K562 (cell line): ENCODE measurements around the gene AGAP1. TPM values are rescaled to one million over a fixed set of nuclear protein-coding genes. Genes with fewer than 3 reads are reported as not detected.

Experiments used
- ATAC-seq: fragments of 200-7000 bp; cut with Tn5 transposase; 3 replicates; pipeline ENCODE4 v1.9.1; 2020; ENCODE audit warnings: moderate library complexity
- BruUV-seq: library from RNA; stranded (reverse); fragments of 400-500 nt; replicated peaks from 2 replicates; lab custom pipeline; 2021; lab: Mats Ljungman, UMichigan
- CTCF ChIA-PET: fragments of 300-600 bp; formaldehyde crosslinking; extraction: SDS; loops from one replicate; lab custom pipeline; 2021; ENCODE audit warnings: low intra/inter-chr PET ratio; lab: Yijun Ruan, JAX
- POLR2A ChIA-PET: fragments of 300-600, 350-650 bp; sonication (Branson Sonifier 250); formaldehyde crosslinking; extraction: SDS; loops from one replicate; lab custom pipeline; 2021; ENCODE audit warnings: antibody characterized with exemption, inconsistent platforms; lab: Yijun Ruan, JAX
- DNase-seq, 4 experiments: peaks; one replicate each; pipeline versions ENCODE4 v3.0.0 to v3.0.0-alpha.2; 2011 to 2018; ENCODE audit warnings: low spot score in 3 of 4, mixed read lengths in 3 of 4; ENCODE audit errors: extremely low read depth in 1 of 4
- FAIRE-seq: peaks from 2 replicates; lab custom pipeline; 2011; peaks lifted over from hg19 to GRCh38; lab: Jason Lieb, UNC
- H2AFZ ChIP-seq: 2 replicates; pipeline ENCODE4 v1.6.0; 2011; ENCODE audit warnings: low read depth, low read length, control low read depth, inconsistent platforms
- H3K27ac ChIP-seq: fragments of 200-600 bp; 3 replicates; pipeline ENCODE4 v1.8.0; 2011; ENCODE audit warnings: low read depth, mild to moderate bottlenecking, control low read depth, inconsistent platforms, low read length, moderate library complexity, mixed read lengths; ENCODE audit errors: extremely low read depth
- H3K27me3 ChIP-seq, 2 experiments: fragments of 300-600 bp in 1 of 2; 2 replicates in 1 of 2; 3 replicates in 1 of 2; pipeline versions ENCODE4 v1.6.0 to v1.8.0; 2011; ENCODE audit warnings: inconsistent platforms in 2 of 2, low read length in 2 of 2, mild to moderate bottlenecking in 1 of 2, mixed read lengths in 1 of 2, moderate library complexity in 1 of 2; ENCODE audit not compliant: control insufficient read depth in 2 of 2, insufficient read depth in 2 of 2
- H3K36me3 ChIP-seq: fragments of 300-600 bp; 3 replicates; pipeline ENCODE4 v1.8.0; 2011; ENCODE audit warnings: mild to moderate bottlenecking, low read length, inconsistent platforms; ENCODE audit not compliant: control insufficient read depth, insufficient read depth
- H3K4me1 ChIP-seq, 2 experiments: fragments of 200-600 bp in 1 of 2; replicated peaks in 1 of 2; 2 replicates in 1 of 2; 3 replicates in 1 of 2; pipeline versions ENCODE4 v1.5.1 to v1.8.0; 2011; ENCODE audit warnings: inconsistent platforms in 2 of 2, low read length in 2 of 2, mild to moderate bottlenecking in 1 of 2, mixed read lengths in 1 of 2, moderate library complexity in 1 of 2; ENCODE audit not compliant: control insufficient read depth in 2 of 2, insufficient read depth in 2 of 2
- H3K4me2 ChIP-seq: 2 replicates; pipeline ENCODE4 v1.6.1; 2011; ENCODE audit warnings: low read length, control low read depth, inconsistent platforms, mixed read lengths; ENCODE audit not compliant: insufficient read depth
- H3K4me3 ChIP-seq: fragments of 200-600 bp; sonication (generic), shearing (Covaris generic); 2 replicates; pipeline ENCODE4 v1.5.1; 2016; ENCODE audit warnings: control low read depth, inconsistent platforms
- H3K79me2 ChIP-seq: fragments of 200-600 bp; 3 replicates; pipeline ENCODE4 v1.8.0; 2011; ENCODE audit warnings: low read length, inconsistent platforms; ENCODE audit not compliant: control insufficient read depth, insufficient read depth
- H3K9ac ChIP-seq, 2 experiments: 2 replicates each; pipeline versions ENCODE4 v1.6.0 to v1.6.1; 2011; ENCODE audit warnings: low read depth in 2 of 2, low read length in 2 of 2, control low read depth in 1 of 2, inconsistent platforms in 1 of 2, mild to moderate bottlenecking in 1 of 2, mixed read lengths in 1 of 2; ENCODE audit not compliant: insufficient read depth in 1 of 2
- H3K9me1 ChIP-seq: one replicate; pipeline ENCODE4 v1.6.0; 2011; ENCODE audit warnings: inconsistent platforms, mild to moderate bottlenecking, low read length, moderate library complexity; ENCODE audit not compliant: control insufficient read depth, insufficient read depth
- H3K9me3 ChIP-seq: replicated peaks from 2 replicates; pipeline ENCODE4 v1.5.1; 2011; ENCODE audit warnings: low read depth, low read length, inconsistent platforms; ENCODE audit not compliant: control insufficient read depth, insufficient read depth
- H4K20me1 ChIP-seq: replicated peaks from 2 replicates; pipeline ENCODE4 v1.6.1; 2011; ENCODE audit warnings: low read length, inconsistent platforms, mixed read lengths; ENCODE audit not compliant: control insufficient read depth, insufficient read depth
- ATF1 ChIP-seq, 2 experiments: fragments of 450-650 bp in 1 of 2; IDR thresholded peaks; 2 replicates each; pipeline ENCODE4 v1.6.1; 2016; ENCODE audit warnings: missing compliant biosample characterization in 1 of 2, missing genetic modification characterization in 1 of 2
- BRF1 ChIP-seq: IDR thresholded peaks from 3 replicates; pipeline ENCODE4 v1.6.1; 2011; ENCODE audit warnings: borderline replicate concordance, mild to moderate bottlenecking; ENCODE audit not compliant: insufficient read length; ENCODE audit errors: extremely low read depth
- KLF10 ChIP-seq: fragments of 250-450 bp; sonication (Bioruptor Pico); IDR thresholded peaks from 2 replicates; pipeline ENCODE4 v1.6.1; 2021; ENCODE audit warnings: matching md5 sums
- NFIX ChIP-seq: fragments of 250-450 bp; sonication (Bioruptor Pico); IDR thresholded peaks from 2 replicates; pipeline ENCODE4 v1.4.0; 2020; ENCODE audit warnings: low read depth, mild to moderate bottlenecking, moderate library complexity
- POLR2A ChIP-seq: fragments of 450-650 bp; conservative IDR thresholded peaks from 2 replicates; pipeline ENCODE4 v1.6.1; 2016
- RBM22 ChIP-seq: fragments of 200-400 bp; formaldehyde crosslinking; IDR thresholded peaks from 2 replicates; pipeline ENCODE4 v1.6.1; 2018; ENCODE audit warnings: low read length, low read depth; ENCODE audit not compliant: poor library complexity, severe bottlenecking
- SMAD2 ChIP-seq: fragments of 150-350 bp; IDR thresholded peaks from 2 replicates; pipeline ENCODE4 v1.6.1; 2014; ENCODE audit warnings: low read depth, mild to moderate bottlenecking, low read length
- ZBED1 ChIP-seq: IDR thresholded peaks from 2 replicates; pipeline ENCODE4 v1.6.1; 2014
- ZFPM2 ChIP-seq: fragments of 250-450 bp; sonication (Bioruptor Pico); IDR thresholded peaks from 2 replicates; pipeline ENCODE4 v1.5.1; 2022; ENCODE audit warnings: mild to moderate bottlenecking
- ZNF175 ChIP-seq: fragments of 200-800 bp; sonication (Bioruptor generic); IDR thresholded peaks from 2 replicates; pipeline ENCODE4 v1.6.1; 2016; ENCODE audit warnings: low read depth, mild to moderate bottlenecking, missing genetic modification characterization, missing compliant biosample characterization
- ZNF41 ChIP-seq: fragments of 250-450 bp; sonication (Bioruptor Pico); conservative IDR thresholded peaks from 2 replicates; pipeline ENCODE4 v1.4.0; 2020; ENCODE audit warnings: mild to moderate bottlenecking
- ZNF431 ChIP-seq: sonication (generic); formaldehyde crosslinking; IDR thresholded peaks from 2 replicates; pipeline ENCODE4 v1.8.0; 2022; ENCODE audit warnings: mild to moderate bottlenecking, missing genetic modification reagents
- ZNF551 ChIP-seq: fragments of 250-450 bp; sonication (Bioruptor Pico); IDR thresholded peaks from 2 replicates; pipeline ENCODE4 v1.5.0; 2021; ENCODE audit warnings: mild to moderate bottlenecking, moderate library complexity
- WGBS: fragments of 100-300 bp; shearing (Covaris generic); methylation state at CpG from one replicate; pipeline ENCODE4 v1.1.6; 2016; ENCODE audit warnings: low coverage, mixed read lengths; ENCODE audit not compliant: insufficient coverage; ENCODE audit errors: missing lambda C conversion rate; 5-methylcytosine and 5-hydroxymethylcytosine counted together
- in situ Hi-C: fragments of 300-500 bp; cut with MboI; formaldehyde crosslinking; loops from 4 replicates; pipeline ENCODE4 v1.15.0; 2018; ENCODE audit warnings: inconsistent platforms, mixed read lengths
- intact Hi-C: fragments of 100-400 bp; cut with micrococcal nuclease; formaldehyde crosslinking; loops from 2 replicates; pipeline ENCODE4 v1.14.2; 2022
- polyA plus RNA-seq, 8 experiments: library from polyadenylated mRNA; depleted of rRNA in 4 of 8; stranded (reverse) in 5 of 8; unstranded in 3 of 8; fragments of >200 nt; fragmentation: Nextera tagmentation in 2 of 8; fragmentation: Illumina TruSeq in 1 of 8; extraction: Ambion mirVana in 2 of 8; extraction: Trizol in 1 of 8; gene quantifications; 2 replicates each; pipeline versions ENCODE4 v1.2.1 to v1.2.3, GENCODE V29; 2011 to 2014; ENCODE audit warnings: inconsistent platforms in 1 of 8, missing spikeins in 1 of 8
- total RNA-seq, 7 experiments: library from RNA; depleted of rRNA in 6 of 7; stranded (reverse); fragments of >200 nt in 6 of 7; fragmentation: Illumina TruSeq in 2 of 7; extraction: Trizol in 2 of 7; gene quantifications; 2 replicates each; pipeline versions ENCODE4 v1.2.1 to v1.2.3, GENCODE V29; 2011 to 2021; ENCODE audit warnings: low replicate concordance in 1 of 7

The AGAP1 gene
- total and polyA plus RNA-seq, 9 of the 15 experiments (the other 6 are each of a cell fraction or from before 2014, with no cell fraction given), result 1.3 to 24.0 (median 10.6) TPM

DNA sequence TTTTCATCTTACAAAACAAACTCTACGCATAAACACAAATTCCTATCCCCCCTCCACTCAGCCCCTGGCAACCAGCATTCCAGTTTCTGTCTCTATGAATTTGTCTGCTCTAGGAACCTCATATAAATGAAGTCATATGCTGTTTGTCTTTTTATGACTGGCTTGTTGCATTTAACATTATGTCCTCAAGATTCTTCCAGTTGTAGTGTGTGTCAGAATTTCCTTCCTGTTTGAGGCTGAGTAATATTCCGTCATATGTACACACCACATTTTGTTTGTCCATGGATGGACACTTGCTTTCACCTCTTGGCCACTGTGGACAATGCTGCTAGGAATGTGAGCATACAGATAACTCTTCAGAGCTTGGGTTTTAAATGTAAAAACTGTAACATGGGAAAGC is 402.2 kb downstream of the AGAP1 start:
- no peaks in the 10 kb centered on the region for H3K27me3 ChIP-seq
- H3K79me2 ChIP-seq, result no peaks in the 10 kb centered on the region
- CTCF ChIA-PET, result no interaction called here
- no peak for DNase-seq
- TF ChIP-seq ZFPM2 (CRISPR knock-in tag), result no peak
- TF ChIP-seq NFIX (CRISPR knock-in tag), result no peak
- TF ChIP-seq, all 486 proteins: peak for 0
- BruUV-seq, result no TSS peak
- H3K9ac ChIP-seq, result no peak overlapping the region
- no peaks in the 10 kb centered on the region for H3K9me3 ChIP-seq
- FAIRE-seq (no peak), ATAC-seq (no peak)
- intact Hi-C loops, result no loop called here
- no peaks in the 10 kb centered on the region for H4K20me1 ChIP-seq
- no peak overlapping the region for H2AFZ ChIP-seq
- H3K9me1 ChIP-seq, result no peaks in the 10 kb centered on the region
- peaks cover 8% of the 10 kb centered on the region; the same call in 2 of the 3 replicates for H3K36me3 ChIP-seq
- POLR2A ChIA-PET, result no interaction called here
- in situ Hi-C loops, result no loop called here
- no peak overlapping the region for H3K4me2 ChIP-seq
- H3K4me3 ChIP-seq, result no peak overlapping the region
- no peak overlapping the region for H3K27ac ChIP-seq
- H3K4me1 ChIP-seq, result peaks cover 0 to 5% of the 10 kb centered on the region in 2 experiments; a peak in 1 of 5 replicates
- 100% methylated on average over 2 of the region's 2 CpGs for WGBS

DNA sequence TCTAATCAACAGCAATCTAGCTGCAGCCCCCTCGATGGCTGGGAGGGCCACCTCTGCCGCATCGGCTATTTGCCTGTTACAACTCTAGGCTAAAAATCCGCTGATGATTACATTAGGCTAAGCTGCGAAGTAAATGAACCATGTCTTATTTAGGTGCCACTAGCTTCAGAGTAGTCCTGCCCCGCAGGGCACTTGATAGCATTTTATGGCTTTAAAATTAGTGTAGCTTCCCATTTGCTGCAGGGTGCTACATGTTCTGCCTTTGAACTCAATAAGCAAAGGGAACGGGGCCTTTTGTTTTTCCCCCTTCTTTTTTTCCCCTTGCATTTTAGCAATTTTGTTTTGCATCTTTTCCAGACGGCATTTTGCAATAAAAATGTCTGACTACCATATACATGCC is 404.1 kb downstream of the AGAP1 start:
- 92% methylated on average over 6 of the region's 8 CpGs for WGBS
- intact Hi-C loops, result no loop called here

More for the DNA sequence above, 404.1 kb downstream of the AGAP1 start:
- Histone ChIP-seq H2AFZ (no peak overlapping the region), H3K27me3 (no peaks in the 10 kb centered on the region)
- TF ChIP-seq KLF10 (no peak), ZNF41 (CRISPR knock-in tag) (no peak), ZNF175 (CRISPR knock-in tag) (no peak), ZNF431 (no peak), SMAD2 (no peak), ZBED1 (no peak), POLR2A (no peak), ZNF551 (CRISPR knock-in tag) (no peak), BRF1 (no peak), ATF1 (CRISPR knock-in tag; IDR thresholded peaks at IDR 0.05) (no peak), ATF1 (tag; IDR thresholded peaks at IDR 0.05) (no peak), RBM22 (no peak)
- TF ChIP-seq, all 486 proteins: peak for 0
- Histone ChIP-seq H3K9me3 (no peaks in the 10 kb centered on the region), H3K4me3 (no peak overlapping the region), H4K20me1 (no peaks in the 10 kb centered on the region), H3K9ac (no peak overlapping the region), H3K79me2 (no peaks in the 10 kb centered on the region), H3K4me2 (no peak overlapping the region), H3K27ac (no peak overlapping the region), H3K36me3 (peaks cover 8% of the 10 kb centered on the region; the same call in 2 of the 3 replicates), H3K4me1 (peaks cover 0 to 4% of the 10 kb centered on the region in 2 experiments; a peak in 1 of 5 replicates), H3K9me1 (no peaks in the 10 kb centered on the region)
- POLR2A ChIA-PET, result no interaction called here
- CTCF ChIA-PET, result no interaction called here
- ATAC-seq (no peak), FAIRE-seq (no peak), DNase-seq (no peak)
- no TSS peak for BruUV-seq
- in situ Hi-C loops, result no loop called here
